Common myeloid progenitor, CD34-positive (primary cell): ENCODE data around the gene PMP22.

Experiments used
- CTCF ChIA-PET: fragments of 350-600 bp; sonication (Branson Sonifier 250); formaldehyde crosslinking; loops from one replicate; lab custom pipeline; 2021; ENCODE audit warnings: antibody characterized with exemption; lab: Charles Lee
- POLR2A ChIA-PET: fragments of 350-600 bp; sonication (Branson Sonifier 250); formaldehyde crosslinking; loops from one replicate; lab custom pipeline; 2021; ENCODE audit warnings: antibody characterized with exemption; lab: Charles Lee
- DNase-seq, 3 donors: peaks; one replicate each; pipeline versions ENCODE4 v3.0.0 to v3.0.0-alpha.2; 2013
- H3K27ac ChIP-seq, 2 experiments: 1 replicate in 1 of 2; 2 replicates in 1 of 2; pipeline ENCODE4 v1.7.0; 2013; ENCODE audit warnings: inconsistent platforms in 2 of 2, low read length in 2 of 2, mild to moderate bottlenecking in 2 of 2, low read depth in 1 of 2, moderate library complexity in 1 of 2; ENCODE audit not compliant: severe bottlenecking in 2 of 2, insufficient read depth in 1 of 2, poor library complexity in 1 of 2
- H3K27me3 ChIP-seq, 5 experiments: replicated peaks in 2 of 5; 1 replicate in 3 of 5; 2 replicates in 2 of 5; pipeline versions ENCODE4 v1.6.1 to v1.7.0; 2013; ENCODE audit warnings: low read length in 4 of 5, mild to moderate bottlenecking in 2 of 5, moderate library complexity in 2 of 5, inconsistent platforms in 1 of 5; ENCODE audit not compliant: insufficient read depth in 5 of 5, control insufficient read depth in 4 of 5
- H3K36me3 ChIP-seq, 4 experiments: 1 replicate in 2 of 4; 2 replicates in 2 of 4; pipeline versions ENCODE4 v1.6.1 to v1.7.0; 2013; ENCODE audit warnings: low read length in 3 of 4, control low read depth in 1 of 4, mild to moderate bottlenecking in 1 of 4; ENCODE audit not compliant: control insufficient read depth in 4 of 4, insufficient read depth in 4 of 4
- H3K4me1 ChIP-seq, 4 experiments: 1 replicate in 3 of 4; 2 replicates in 1 of 4; pipeline versions ENCODE4 v1.6.1 to v1.7.1; 2013; ENCODE audit warnings: low read length in 3 of 4, mild to moderate bottlenecking in 3 of 4, control low read depth in 1 of 4, inconsistent platforms in 1 of 4, moderate library complexity in 1 of 4; ENCODE audit not compliant: control insufficient read depth in 4 of 4, insufficient read depth in 4 of 4; ENCODE audit errors: control extremely low read depth in 1 of 4
- H3K4me3 ChIP-seq, 7 experiments: 1 replicate in 4 of 7; 2 replicates in 3 of 7; pipeline versions ENCODE4 v1.5.1 to v1.7.0; 2013; ENCODE audit warnings: mild to moderate bottlenecking in 7 of 7, low read length in 6 of 7, moderate library complexity in 6 of 7, inconsistent platforms in 2 of 7, low read depth in 2 of 7, control low read depth in 1 of 7; ENCODE audit not compliant: insufficient read depth in 4 of 7, control insufficient read depth in 1 of 7; ENCODE audit errors: extremely low read depth in 1 of 7
- H3K9me3 ChIP-seq, 5 experiments: 1 replicate in 4 of 5; 2 replicates in 1 of 5; pipeline versions ENCODE4 v1.6.1 to v1.7.1; 2013; ENCODE audit warnings: low read length in 4 of 5, mild to moderate bottlenecking in 2 of 5, inconsistent platforms in 1 of 5, low read depth in 1 of 5, moderate library complexity in 1 of 5; ENCODE audit not compliant: control insufficient read depth in 4 of 5, insufficient read depth in 2 of 5; ENCODE audit errors: control extremely low read depth in 1 of 5
- WGBS: methylation state at CpG from one replicate; pipeline ENCODE4 v1.1.5; 2013; ENCODE audit not compliant: insufficient coverage; 5-methylcytosine and 5-hydroxymethylcytosine counted together

Gene PMP22

GRCh38 chr17:15257796-15258512, 7.2 kb downstream of the PMP22 start:
- peak overlapping the region in 3 of 7 experiments; percentile 4 to 38 (median 34) for H3K4me3 ChIP-seq
- no peaks in the 10 kb centered on the region for H3K9me3 ChIP-seq
- DNase-seq, result no peak
- no peaks in the 10 kb centered on the region for H3K36me3 ChIP-seq
- H3K27ac ChIP-seq, result no peak overlapping the region
- ChIA-PET POLR2A (no interaction called here), CTCF (interaction anchor here (0.9 to 4.4 kb wide), 9 partner anchors 10 to 269 kb away, joined by 3 to 54 read pairs (median 6); no protein-coding TSS in a partner anchor)
- H3K27me3 ChIP-seq, result peaks cover 0 to 44% (median 18%) of the 10 kb centered on the region in 5 experiments
- WGBS, result 96% methylated on average over 5 of the region's 6 CpGs
- H3K4me1 ChIP-seq, result peaks cover 16 to 43% (median 34%) of the 10 kb centered on the region in 4 experiments

GRCh38 chr17:15257258-15257788, 7.8 kb downstream of the PMP22 start:
- H3K27me3 ChIP-seq, result peaks cover 0 to 38% (median 13%) of the 10 kb centered on the region in 5 experiments
- H3K4me3 ChIP-seq, result peak overlapping the region in 4 of 7 experiments; percentile 4 to 38 (median 20)
- ChIA-PET CTCF (interaction anchor here (1.0 to 4.4 kb wide), 8 partner anchors 10 to 269 kb away, joined by 3 to 54 read pairs (median 8); no protein-coding TSS in a partner anchor), POLR2A (no interaction called here)
- H3K4me1 ChIP-seq, result peaks cover 16 to 36% (median 29%) of the 10 kb centered on the region in 4 experiments
- H3K27ac ChIP-seq, result no peak overlapping the region
- no peaks in the 10 kb centered on the region for H3K36me3 ChIP-seq
- peak; percentile 68 to 78 (median 77) for DNase-seq
- WGBS, result 0% methylated on average over 17 of the region's 17 CpGs
- H3K9me3 ChIP-seq, result no peaks in the 10 kb centered on the region

- peaks cover 0 to 32% (median 9%) of the 10 kb centered on the region in 5 experiments for H3K27me3 ChIP-seq
- H3K4me3 ChIP-seq, result no peak overlapping the region
- CTCF ChIA-PET, result interaction anchor here (0.7 to 4.4 kb wide), 6 partner anchors 9 to 254 kb away, joined by 3 to 54 read pairs (median 8); no protein-coding TSS in a partner anchor
- H3K4me1 ChIP-seq, result peaks cover 16 to 32% (median 27%) of the 10 kb centered on the region in 4 experiments
- no peaks in the 10 kb centered on the region for H3K36me3 ChIP-seq
- POLR2A ChIA-PET, result no interaction called here
- H3K27ac ChIP-seq, result no peak overlapping the region
- no peaks in the 10 kb centered on the region for H3K9me3 ChIP-seq
- WGBS, result 20% methylated on average over 6 of the region's 7 CpGs
- DNase-seq, result peak in 1 of 3 donors; percentile 29
These were observed 8.4 kb downstream of the PMP22 start for GRCh38 chr17:15256689-15257088.

- Histone ChIP-seq H3K4me1 (peaks cover 16 to 24% (median 21%) of the 10 kb centered on the region in 4 experiments), H3K36me3 (no peaks in the 10 kb centered on the region), H3K27ac (no peak overlapping the region), H3K4me3 (no peak overlapping the region), H3K9me3 (no peaks in the 10 kb centered on the region), H3K27me3 (peaks cover 0 to 24% (median 6%) of the 10 kb centered on the region in 5 experiments)
- CTCF ChIA-PET, result interaction anchor here (0.7 to 4.4 kb wide), 5 partner anchors 8 to 247 kb away, joined by 3 to 54 read pairs (median 10); no protein-coding TSS in a partner anchor
- POLR2A ChIA-PET, result no interaction called here
- 96% methylated on average over 5 of the region's 13 CpGs for WGBS
- no peak for DNase-seq
These were observed 9.2 kb downstream of the PMP22 start for GRCh38 chr17:15255713-15256454.

GRCh38 chr17:15250135-15250860, 14.8 kb downstream of the PMP22 start:
- DNase-seq, result no peak
- ChIA-PET CTCF (no interaction called here), POLR2A (interaction anchor here (0.5 kb wide), 1 partner anchor 199 kb away, joined by 3 read pairs; no protein-coding TSS in a partner anchor)
- no peaks in the 10 kb centered on the region for H3K36me3 ChIP-seq
- no peaks in the 10 kb centered on the region for H3K9me3 ChIP-seq
- no peak overlapping the region for H3K4me3 ChIP-seq
- 89% methylated on average over 11 of the region's 11 CpGs for WGBS
- H3K27ac ChIP-seq, result no peak overlapping the region
- no peaks in the 10 kb centered on the region for H3K4me1 ChIP-seq
- peaks cover 0 to 4% (median 0%) of the 10 kb centered on the region in 5 experiments for H3K27me3 ChIP-seq

- Histone ChIP-seq H3K27ac (no peak overlapping the region), H3K4me3 (no peak overlapping the region), H3K9me3 (no peaks in the 10 kb centered on the region), H3K36me3 (no peaks in the 10 kb centered on the region), H3K4me1 (no peaks in the 10 kb centered on the region), H3K27me3 (peaks cover 0 to 3% (median 0%) of the 10 kb centered on the region in 5 experiments)
- ChIA-PET CTCF (interaction anchor here (1.8 kb wide), 1 partner anchor 13 kb away, joined by 7 read pairs; no protein-coding TSS in a partner anchor), POLR2A (interaction anchor here (0.5 kb wide), 1 partner anchor 199 kb away, joined by 3 read pairs; no protein-coding TSS in a partner anchor)
- DNase-seq, result no peak
- WGBS, result 70% methylated on average over 4 of the region's 5 CpGs
These were observed 15.6 kb downstream of the PMP22 start for GRCh38 chr17:15249487-15249886.
